ENCODE measurements around the gene ZBTB7C.
A peak's percentile ranks its signal among the peaks of the same experiment; 100 is the strongest.

The ZBTB7C gene

GRCh38 chr18:48006415-48007175, 402.6 kb downstream of the ZBTB7C start:
- no peak for DNase-seq

GRCh38 chr18:48004577-48004976, 404.6 kb downstream of the ZBTB7C start:
- no peak for DNase-seq

GRCh38 chr18:48003426-48004349, 405.5 kb downstream of the ZBTB7C start:
- no peak for DNase-seq

- DNase-seq = no peak
These were observed 406.2 kb downstream of the ZBTB7C start for GRCh38 chr18:48002933-48003365.

- DNase-seq = no peak
These were observed 408.5 kb downstream of the ZBTB7C start for GRCh38 chr18:48000701-48001100.

GRCh38 chr18:47999801-48000248, 409.4 kb downstream of the ZBTB7C start:
- DNase-seq = no peak

- peak; percentile 73 for DNase-seq
These were observed 411.8 kb downstream of the ZBTB7C start for GRCh38 chr18:47997338-47997780.

- DNase-seq = no peak
These were observed 413.1 kb downstream of the ZBTB7C start for GRCh38 chr18:47996091-47996541.

GRCh38 chr18:47995654-47996053, 413.5 kb downstream of the ZBTB7C start:
- DNase-seq = no peak

GRCh38 chr18:47993409-47993808, 415.8 kb downstream of the ZBTB7C start:
- DNase-seq = no peak

- no peak for DNase-seq
These were observed 416.2 kb downstream of the ZBTB7C start for GRCh38 chr18:47992976-47993375.

- no peak for DNase-seq
These were observed 416.9 kb downstream of the ZBTB7C start for GRCh38 chr18:47992266-47992665.

GRCh38 chr18:47990981-47991380, 418.2 kb downstream of the ZBTB7C start:
- no peak for DNase-seq

GRCh38 chr18:47987388-47987699, 421.8 kb downstream of the ZBTB7C start:
- no peak for DNase-seq

- DNase-seq = no peak
These were observed 422.4 kb downstream of the ZBTB7C start for GRCh38 chr18:47986620-47987387.

GRCh38 chr18:47985866-47986265, 423.3 kb downstream of the ZBTB7C start:
- DNase-seq = no peak

GRCh38 chr18:47984991-47985390, 424.2 kb downstream of the ZBTB7C start:
- DNase-seq = no peak

- DNase-seq = no peak
These were observed 425.2 kb downstream of the ZBTB7C start for GRCh38 chr18:47983946-47984345.

- DNase-seq = no peak
These were observed 426.1 kb downstream of the ZBTB7C start for GRCh38 chr18:47983055-47983454.

- no peak for DNase-seq
These were observed 427.4 kb downstream of the ZBTB7C start for GRCh38 chr18:47981830-47982229.

GRCh38 chr18:47981320-47981719, 427.9 kb downstream of the ZBTB7C start:
- no peak for DNase-seq

- no peak for DNase-seq
These were observed 429.5 kb downstream of the ZBTB7C start for GRCh38 chr18:47979611-47980200.

- DNase-seq = no peak
These were observed 430.6 kb downstream of the ZBTB7C start for GRCh38 chr18:47978603-47979002.
